ENCODE results near the gene CCSER1.

The CCSER1 gene

DNA sequence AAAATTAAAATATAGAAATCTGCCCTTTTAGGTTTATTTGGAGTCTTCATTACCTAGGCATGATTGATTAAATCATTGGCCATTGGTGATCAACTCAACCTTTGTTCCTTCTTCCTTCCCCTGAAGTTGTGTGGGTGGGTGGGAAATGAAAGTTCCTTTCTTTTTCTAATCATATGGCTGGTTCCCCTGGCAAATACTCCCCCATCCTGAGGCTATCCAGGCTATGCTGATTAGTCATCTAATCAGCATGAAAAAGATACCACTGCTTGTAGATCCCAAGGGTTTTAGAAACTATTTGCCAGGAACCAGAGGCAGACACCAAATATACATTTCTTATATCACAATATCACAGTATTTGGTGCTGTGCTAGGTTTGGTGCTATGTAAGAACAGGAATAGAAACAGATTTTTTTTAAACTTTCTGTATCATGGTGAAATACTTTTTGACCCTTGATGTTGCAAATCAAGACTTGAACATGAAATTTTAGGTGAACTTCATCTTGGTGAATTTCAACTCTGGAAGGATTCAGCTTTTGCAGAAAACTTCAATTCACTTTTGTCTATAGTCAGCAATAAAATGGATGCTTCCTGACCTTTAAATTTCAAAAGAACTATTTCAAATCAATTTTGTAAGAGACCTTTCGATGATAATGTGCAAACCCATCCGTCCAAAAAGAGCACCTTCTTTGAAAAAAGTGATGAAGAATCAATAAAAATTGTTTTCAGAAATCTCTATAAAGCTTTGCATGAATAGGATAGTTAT lies 71.1 kb downstream of the CCSER1 start:
- DNase-seq = no peak

DNA sequence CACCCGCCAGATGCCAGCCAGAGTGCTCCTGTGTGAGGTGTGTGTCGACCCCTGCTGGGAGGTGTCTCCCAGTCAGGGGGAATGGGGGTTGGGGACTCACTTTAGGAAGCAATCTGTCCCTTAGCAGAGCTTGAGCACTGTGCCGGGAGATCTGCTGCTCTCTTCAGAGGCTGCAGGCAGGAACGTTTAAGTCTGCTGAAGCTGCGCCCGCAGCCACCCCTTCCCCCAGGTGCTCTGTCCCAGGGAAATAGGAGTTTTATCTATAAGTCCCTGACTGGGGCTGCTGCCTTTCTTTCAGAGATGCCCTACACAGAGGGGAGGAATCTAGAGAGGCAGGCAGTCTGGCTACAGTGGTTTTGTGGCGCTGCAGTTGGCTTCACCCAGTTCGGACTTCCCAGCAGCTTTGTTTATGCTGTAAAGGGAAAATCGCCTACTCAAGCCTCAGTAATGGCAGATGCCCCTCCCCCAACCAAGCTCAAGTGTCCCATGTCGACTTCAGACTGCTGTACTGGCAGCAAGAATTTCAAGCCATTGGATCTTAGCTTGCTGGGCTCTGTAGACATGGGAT lies 80.8 kb downstream of the CCSER1 start:
- no peak for DNase-seq

DNA sequence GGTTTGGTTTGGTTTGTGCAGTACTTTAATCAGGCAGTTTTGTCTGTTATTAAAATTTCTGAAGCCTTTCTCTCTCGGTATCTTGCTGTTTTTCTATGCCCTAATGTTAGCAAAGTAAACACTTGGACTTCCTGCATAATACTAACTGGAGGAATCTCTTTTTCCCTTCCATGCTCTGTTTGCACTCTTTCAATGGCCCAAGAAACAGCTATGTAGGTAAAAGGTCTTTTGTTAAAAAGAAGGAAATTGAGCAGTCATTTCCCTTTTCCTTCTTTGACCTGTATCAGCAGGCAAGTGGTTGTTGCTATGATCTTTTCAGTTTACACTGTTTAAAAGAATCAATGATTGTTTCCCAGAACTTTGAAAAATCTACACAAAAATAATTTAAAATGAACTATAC lies 82.7 kb downstream of the CCSER1 start:
- no peak for DNase-seq

DNA sequence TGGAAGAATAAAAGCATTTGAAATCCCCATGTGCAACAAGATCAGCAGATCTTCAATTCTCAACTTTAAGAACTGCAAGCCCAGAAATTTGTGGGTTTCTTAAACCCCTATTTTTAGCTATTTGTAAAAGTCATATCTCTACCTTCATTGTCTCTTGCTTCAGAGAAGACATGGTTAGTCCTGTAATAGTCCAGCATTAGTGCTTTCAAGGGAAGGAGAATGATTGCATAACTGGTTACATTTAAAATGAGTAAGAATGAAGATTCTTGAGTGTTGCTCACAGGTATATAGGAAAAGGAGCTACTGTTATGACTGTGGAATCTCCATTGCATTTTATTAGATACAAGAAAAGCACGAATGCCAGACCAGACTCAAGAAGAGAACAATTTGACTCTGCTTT lies 84.0 kb downstream of the CCSER1 start:
- no peak for DNase-seq

DNA sequence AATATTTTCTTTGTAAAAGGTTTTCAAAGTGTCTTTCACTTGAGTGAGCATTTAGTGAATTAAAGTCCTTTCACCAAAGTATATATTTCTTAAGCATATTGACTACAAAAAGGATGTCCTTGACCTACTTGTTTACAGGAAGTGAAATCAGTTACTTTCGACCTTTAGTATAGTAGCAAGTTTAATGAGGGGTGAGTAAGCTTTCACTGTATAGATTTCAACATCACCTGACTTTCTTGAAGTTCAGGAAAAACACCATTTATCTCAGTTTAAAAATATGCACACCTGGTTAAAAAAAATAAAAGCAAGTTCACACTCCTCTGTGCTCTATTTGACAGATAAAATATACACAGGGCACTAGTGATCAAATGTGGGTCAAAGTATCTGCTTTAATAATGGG lies 88.1 kb downstream of the CCSER1 start:
- no peak for DNase-seq

DNA sequence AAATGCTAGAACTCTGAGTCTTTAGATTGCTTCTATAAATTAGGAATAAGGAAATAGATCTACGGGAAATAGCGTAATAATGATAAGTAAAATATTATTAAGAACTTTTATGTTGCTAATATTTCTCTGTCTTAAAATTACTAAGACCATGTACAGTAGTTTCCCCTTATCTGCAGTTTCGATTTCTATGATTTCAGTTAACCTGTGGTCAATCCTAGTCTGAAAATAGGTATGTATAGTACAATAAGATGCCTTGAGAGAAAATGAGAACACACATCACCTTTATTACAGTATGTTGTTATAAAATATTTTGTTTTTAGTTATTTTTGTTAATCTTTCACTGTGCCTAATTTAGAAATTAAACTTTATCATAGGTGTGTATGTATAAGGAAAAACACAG lies 92.6 kb downstream of the CCSER1 start:
- no peak for DNase-seq

DNA sequence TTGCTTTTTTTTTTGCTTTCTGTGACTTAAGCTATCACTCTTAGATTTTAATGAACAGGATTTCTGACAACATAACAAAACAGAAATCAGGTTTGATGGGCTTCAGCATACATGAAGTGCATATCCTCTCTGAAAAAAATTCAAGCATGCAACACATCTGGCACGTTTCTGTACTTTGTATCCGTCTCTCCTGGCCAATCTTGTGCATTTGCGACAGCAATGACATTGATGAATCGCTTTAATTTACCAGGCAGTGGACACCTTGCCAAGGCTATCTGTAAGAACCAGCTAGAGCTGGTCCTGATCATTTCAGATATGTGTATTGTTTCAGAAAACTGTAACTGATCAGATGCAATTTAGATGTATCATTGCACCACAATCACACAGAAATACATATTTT lies 93.3 kb downstream of the CCSER1 start:
- no peak for DNase-seq

DNA sequence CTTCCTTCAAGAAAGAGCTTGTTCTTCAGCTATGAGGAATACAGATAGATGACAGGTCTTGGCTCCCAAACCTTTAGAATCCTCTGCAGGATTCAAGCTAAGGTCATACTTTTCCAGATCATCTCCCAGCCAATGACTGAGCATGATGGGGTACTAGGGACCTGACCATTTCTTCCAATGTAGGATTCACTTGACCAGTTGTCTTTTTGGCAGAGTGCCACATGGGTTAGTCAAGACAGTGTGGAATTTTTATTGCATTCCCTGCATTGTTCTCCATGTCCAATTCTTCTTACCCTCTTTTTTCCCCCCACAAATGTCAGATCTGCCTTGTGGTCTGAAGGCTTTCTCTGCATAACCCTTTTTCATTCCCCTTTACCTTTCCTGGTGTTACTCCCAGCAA lies 99.5 kb downstream of the CCSER1 start:
- no peak for DNase-seq

DNA sequence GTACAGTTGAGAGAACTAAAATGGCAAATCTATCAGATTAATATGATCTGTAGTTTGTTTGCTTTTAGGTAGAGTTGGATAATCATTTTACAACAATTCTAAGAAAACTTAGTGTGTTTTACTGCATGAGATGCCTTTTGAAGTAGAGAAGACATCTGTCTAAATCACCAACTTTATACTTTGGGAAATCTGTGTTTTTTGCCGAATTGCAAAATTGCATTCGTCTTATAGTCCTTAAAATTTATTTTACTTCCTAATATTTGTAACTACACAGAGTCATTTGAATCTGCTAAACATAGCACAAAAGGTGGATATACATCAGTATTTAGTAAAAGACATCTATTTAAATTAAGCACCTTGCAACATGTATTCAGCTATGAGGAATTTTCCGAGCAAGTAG lies 100.0 kb downstream of the CCSER1 start:
- no peak for DNase-seq

DNA sequence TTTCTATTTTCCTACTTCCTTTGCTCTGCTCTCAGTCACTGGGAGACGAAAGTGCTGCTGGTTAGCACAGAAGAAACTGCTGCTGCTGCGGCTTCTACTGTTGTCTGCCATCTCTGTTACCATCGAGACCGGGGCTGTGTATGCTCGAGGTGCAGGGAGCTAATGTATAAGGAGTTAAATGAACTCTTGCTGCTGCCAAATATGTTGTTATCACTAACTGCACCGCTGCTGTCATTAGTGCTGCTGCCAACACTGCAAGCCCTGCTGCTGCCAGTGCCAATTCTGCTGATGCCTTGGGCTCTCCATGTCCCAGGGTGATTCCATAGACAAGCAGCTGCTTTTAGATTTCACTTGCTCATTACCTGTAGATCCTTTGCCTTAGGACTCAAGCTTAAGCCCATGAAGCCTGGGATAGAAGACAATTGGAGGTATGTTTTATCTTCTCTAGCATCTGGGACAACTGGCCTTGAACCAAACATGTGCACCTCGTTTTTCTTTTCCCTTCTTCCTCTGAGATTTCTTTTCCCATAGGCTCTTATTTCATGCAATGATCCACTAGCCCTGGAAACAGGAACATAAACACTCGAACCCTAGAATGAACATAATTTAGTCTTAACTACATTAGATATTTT lies 107.8 kb downstream of the CCSER1 start:
- DNase-seq = no peak

DNA sequence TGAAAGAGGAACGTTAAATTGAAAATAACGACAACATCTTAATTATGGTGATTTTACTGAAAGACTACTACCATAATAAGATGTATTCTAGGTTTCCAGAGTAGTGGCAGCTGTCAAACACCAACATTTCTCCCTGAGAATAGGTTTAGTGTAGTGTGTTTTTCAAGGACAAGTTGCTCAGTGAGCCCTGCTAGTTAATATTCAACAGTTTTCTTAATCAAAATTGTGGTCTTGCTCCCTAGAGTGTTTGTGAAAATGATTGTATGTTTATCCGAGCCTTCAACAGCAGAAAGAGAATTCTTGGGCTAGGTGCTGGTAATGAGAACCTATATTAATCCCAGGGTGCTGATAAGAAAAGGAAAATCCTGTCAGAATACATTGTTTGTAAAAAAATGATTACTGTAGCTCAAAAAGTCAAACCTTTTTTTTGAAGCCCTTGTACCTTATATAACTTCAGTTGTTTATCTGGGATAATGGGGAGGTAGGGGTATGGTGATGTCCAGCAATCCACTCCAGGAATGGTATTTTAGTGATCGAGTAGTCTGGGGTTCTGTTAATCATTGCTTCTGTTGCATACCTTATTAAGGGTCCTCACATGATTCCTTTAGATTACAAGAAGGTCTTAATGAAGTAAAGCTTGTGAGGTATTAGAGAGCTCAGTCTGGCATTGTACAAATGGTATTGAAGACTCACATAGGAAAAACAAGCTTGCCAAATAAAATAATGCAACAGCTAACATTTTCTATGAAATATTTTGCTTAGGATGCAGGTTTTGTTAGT lies 110.7 kb downstream of the CCSER1 start:
- no peak for DNase-seq

DNA sequence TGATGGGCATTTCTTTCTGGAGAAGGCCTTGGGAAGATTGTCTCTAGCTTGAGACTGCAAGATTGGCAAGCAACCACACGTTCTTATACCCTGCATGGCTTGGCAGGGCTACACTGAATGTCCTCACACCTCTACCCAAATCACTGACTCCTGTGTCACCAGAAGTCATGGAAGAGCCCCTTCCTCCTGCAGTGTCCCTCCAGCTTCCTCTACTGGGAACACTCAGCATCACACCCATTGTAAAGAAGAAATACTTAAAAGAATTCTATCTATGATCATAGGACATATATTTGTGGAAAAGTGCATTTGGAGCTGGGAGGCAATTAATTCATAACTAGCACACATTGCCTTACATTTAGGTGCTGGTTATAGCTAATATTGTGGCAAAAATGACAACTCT lies 113.1 kb downstream of the CCSER1 start:
- no peak for DNase-seq

DNA sequence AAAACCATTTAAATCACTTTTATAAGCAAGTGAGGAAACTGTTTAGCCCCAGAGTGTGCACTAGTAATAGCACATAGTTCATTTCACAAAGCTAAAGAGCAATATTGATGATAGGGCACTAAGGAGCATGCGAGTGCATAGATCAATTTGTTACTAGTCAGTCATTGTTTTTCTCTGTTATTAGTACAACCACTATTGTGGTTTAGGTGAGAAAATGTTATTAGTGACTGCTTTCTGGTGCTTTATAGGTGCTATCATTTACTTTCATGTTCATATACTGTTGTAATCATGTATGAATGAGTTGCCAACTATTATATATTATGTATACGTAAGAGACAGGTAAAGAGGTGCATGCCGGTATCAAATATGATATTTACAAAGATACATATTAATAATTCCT lies 113.8 kb downstream of the CCSER1 start:
- no peak for DNase-seq

DNA sequence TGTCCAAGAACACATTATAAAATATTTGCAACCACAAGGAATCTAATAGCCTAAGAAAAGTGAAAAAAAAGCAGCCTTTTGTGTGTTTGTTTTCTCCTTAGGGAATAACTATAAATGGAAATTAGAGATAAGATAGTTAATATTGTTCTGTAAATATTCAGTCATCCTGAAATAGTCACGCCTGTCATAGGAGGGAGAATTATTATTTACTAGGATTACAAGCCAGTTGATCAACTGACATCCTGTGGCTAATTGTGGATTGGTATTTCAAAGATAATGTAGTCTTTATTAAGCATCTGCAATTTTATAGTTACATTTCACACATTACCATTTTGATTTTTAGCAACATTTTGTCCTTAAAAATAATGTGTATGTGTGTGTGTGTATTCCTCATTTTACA lies 118.6 kb downstream of the CCSER1 start:
- DNase-seq = no peak

DNA sequence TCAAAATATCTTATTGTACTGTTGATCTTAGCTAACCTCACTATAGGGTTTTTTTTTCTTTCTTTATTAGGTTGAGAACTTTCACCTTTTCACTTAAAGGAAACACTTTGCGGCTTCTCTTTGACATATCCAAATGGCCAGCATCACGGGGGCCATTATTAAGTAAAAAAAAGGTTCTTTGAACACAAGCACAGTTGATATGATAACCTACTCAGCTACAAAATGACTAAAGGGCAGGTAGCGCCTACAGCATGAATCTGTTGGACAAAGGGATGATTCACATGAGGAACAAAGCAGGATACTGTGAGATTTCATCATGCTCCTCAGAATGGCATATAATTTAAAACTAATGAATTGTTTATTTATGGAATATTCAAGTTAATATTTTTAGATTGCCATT lies 119.6 kb downstream of the CCSER1 start:
- no peak for DNase-seq

DNA sequence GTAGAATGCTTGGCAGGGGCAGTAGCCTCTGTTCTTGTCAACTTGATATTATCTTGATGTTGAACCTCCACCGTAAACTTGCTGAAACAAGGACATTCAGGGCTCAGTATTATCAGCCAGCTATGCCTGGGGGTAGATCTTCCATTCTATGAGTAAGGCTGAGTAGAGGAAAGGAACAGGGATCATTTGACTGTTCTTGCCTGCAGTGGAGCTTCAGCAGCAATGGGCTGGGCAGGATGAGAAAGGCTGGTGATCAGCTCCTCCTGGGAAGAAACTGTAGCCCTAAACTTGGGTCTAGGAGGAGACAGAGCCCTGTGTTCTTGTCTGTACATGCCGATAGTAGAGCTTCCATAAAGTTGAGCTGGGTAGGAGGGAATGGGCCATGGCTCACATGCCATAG lies 127.2 kb downstream of the CCSER1 start:
- DNase-seq = no peak

DNA sequence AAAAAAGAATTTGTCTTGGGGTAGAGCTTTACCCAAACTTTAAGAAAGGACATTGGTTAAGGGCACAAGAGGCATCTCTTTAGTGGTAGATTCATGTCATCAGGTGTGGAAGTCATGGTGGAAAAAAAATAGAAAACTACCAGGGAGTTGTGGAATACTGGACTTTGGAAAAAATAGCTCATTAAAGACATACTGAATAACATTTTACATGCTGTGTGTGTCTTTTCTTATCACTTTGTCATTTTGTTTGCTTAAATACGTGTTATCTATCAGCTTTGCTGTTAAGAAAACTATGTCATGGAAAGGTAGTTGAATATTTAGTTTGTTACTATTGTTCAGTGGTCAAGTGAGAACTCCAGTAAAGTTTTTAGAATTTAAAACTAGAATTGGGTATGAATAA lies 147.0 kb downstream of the CCSER1 start:
- DNase-seq = no peak

DNA sequence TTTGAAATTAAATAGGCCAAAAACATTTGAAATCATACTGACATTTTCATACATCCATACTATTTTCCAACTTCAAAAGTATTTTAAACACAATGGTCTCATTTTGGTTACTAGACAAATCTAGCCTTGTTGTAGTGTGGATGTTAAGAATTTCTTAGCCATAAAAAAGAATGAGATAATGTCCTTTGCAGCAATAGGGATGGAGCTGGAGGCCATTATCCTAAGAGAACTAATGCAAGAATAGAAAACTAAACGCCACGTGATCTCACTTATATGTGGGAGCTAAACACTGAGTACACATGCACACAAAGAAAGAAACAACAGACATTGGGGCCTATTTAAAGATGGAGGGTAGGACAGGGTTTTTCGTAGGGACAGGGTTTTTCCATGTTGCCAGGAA lies 153.8 kb downstream of the CCSER1 start:
- DNase-seq = no peak

DNA sequence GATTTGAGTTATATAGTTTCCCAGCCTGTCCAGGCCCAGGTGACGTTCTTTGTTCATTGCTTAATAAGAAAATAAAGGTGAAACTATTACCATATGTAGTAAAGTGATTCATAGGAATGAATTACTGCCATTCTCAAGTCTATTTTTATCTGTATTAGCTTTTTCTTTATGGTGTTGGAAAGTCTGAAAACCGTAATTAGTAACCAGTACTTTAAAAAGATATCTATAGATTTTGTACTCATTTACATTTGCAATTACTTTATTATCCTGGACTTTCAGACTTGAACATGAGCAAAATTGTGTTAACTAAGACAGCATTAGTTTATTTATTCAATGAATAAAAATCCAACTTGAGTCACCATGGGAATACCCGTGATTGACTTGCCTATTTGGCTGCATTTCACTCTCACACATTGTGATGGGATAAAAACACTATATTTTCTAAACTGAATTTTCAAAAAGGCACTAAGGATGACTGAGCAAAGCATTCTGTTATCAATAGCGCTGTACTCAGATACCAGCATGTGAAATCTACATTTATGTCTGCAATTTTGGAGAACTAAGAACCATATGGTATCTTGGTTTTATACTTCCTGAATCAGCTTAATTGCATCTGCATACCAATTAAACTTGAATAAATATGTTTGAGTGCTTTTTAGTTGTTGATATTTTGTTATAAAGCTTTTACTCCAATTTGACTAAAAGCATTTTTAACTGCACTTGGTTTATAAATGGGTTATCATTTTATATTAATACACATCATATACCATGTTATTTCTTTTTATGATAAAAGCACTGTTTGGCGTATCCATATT lies 154.6 kb downstream of the CCSER1 start:
- no peak for DNase-seq

DNA sequence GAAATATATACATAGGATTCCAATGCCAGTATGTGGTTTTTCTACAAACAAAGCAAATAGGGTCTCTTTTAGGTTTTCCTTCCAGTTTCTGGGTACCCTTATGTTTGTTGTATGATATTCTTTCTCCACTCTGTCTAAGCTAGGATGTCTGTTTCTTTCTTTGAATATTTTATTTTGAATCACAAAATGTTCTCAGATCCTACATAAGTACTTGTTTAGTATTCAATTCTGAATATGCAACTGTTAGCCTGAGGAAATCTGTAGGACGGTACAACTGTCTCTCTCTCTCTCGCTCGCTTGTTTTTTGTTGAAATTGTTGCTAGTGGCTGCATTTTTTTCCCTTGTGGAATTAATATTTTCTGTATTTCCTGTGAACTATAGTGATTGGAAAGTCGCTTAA lies 163.2 kb downstream of the CCSER1 start:
- no peak for DNase-seq

DNA sequence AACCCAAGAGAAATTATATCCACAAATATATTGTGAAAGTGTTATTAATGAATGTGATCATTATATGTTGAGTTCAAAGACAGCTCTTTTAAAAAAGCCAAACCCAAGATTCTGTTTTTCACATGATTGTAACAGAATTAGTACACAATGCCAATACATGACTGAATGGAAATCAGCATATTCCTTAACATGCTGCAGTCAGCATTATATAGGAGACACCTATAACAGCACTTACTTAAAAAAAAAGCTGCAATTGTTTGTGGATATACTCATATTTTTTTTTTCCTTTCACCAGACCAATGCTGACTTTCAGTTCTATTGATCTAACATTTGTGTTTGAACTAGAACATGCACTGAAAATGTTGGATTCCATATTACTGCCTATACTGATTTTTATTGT lies 165.2 kb downstream of the CCSER1 start:
- no peak for DNase-seq

DNA sequence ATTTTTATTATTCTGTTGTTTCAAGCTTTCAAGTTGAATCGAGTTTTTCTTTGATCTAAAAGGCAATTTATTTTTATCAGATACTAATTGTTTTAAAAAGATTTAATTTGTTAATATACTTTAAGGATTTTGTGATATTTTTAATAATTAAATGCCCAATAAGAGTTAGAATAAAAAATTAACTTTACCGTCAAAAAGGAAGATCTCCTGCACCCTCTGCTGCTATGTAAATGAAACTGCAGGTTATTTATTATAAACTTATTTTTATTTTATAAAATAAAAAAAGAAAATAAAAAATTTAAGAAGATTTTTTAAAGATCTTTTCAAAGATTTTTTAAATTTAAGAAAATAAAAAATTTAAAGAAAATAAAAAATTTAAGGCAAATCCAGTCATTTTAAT lies 166.1 kb downstream of the CCSER1 start:
- no peak for DNase-seq

DNA sequence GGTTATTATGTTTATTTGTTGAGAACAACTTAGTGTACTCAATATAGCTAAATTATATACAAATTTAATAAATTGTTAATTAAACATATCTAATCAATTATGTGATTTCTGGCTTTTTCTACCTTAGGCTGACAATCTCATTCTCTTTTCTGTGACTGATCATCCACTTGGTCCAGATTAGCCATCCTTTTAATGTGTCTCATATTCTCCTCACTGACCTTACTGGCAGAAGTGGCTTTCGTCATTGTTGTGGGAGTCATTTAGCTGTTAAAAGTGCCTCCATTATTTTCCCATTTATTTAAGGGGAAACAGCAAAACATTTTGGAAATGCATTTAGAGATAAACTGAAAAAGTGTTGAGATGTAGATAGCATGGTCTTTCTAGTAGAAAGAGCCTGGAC lies 172.2 kb downstream of the CCSER1 start:
- DNase-seq = no peak
